ENCODE measurements around the gene ATP6V0A4. TPM values are rescaled to one million over a fixed set of nuclear protein-coding genes. Genes with fewer than 3 reads are reported as not detected.
A peak's percentile ranks its signal among the peaks of the same experiment; 100 is the strongest.

ATP6V0A4 gene
- not detected for total RNA-seq
- not detected for polyA plus RNA-seq

DNA sequence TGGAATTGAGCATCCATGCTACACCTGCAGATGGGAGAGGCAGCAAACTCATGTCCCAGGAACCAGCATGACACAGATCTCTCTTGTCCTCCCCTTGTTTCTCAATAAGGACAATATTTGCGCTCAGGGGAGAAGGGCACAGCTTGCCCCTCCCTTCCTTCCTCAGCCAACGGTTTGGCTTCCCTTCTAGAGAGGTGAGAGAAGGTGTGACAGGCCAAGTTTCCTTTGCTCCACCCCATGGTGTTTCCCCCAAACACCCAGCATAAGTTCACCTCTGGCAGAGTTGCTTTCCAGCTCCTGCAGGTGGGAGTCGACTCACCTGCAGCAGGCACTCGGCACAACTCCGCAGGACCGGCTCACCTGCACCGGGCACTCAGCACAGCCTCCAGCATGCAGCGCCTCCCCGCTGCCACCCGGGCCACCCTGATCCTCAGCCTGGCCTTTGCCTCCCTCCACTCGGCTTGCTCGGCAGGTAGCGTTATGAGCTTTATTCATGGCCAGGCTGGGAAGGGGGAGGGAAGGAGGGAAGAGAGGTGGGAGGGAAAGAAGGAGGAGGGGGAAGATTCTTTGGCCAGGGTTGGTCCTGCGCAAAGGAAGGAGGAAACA, at the start of gene ATP6V0A4, which contains the start of gene TMEM213:
TSS of gene ATP6V0A4 (minus strand) at position 482 of the 606 bp plus-strand sequence. CDS start 26,949 bp downstream, outside the sequence.
TSS of gene TMEM213 (plus strand) at position 280 of the 606 bp plus-strand sequence. CDS start at position 391, 111 bp downstream.
- DNase-seq = peak in 3 of 5 donors; percentile 2 to 8 (median 5)
- Mint-ChIP-seq H3K4me1 (peaks cover 4 to 24% (median 12%) of the 10 kb centered on the region in 4 donors), H3K4me3 (peak within 1 kb of the TSS in 3 of 8 donors; percentile 29 to 51 (median 36)), H3K27ac (peak within 1 kb of the TSS in 5 of 7 donors; percentile 9 to 44 (median 15)), H3K36me3 (no peaks in the 10 kb centered on the region), H3K9me3 (peaks cover 0 to 1% (median 0%) of the 10 kb centered on the region in 8 donors), H3K27me3 (peaks cover 3 to 4% of the 10 kb centered on the region in 2 donors)
- H3K9me3 ChIP-seq (ENCODE audit: control insufficient read depth in 1 of 2, low read length in 2 of 2) = no peaks in the 10 kb centered on the region
- H3K27me3 ChIP-seq (ENCODE audit: insufficient read depth, low read length) = no peaks in the 10 kb centered on the region
- intact Hi-C loops (cut with micrococcal nuclease) = no loop called here
- CTCF ChIA-PET (ENCODE audit: partially characterized antibody) = no interaction called here
- H3K4me3 ChIP-seq (ENCODE audit: low read length in 2 of 2) = no peak within 1 kb of the TSS
- POLR2A ChIA-PET (ENCODE audit: partially characterized antibody) = interaction anchor here (0.6 kb wide), 1 partner anchor 46 kb away, joined by 3 read pairs; no protein-coding TSS in a partner anchor
- H3K4me1 ChIP-seq (ENCODE audit: insufficient read depth, low read length) = peaks cover 6% of the 10 kb centered on the region
- H3K27ac ChIP-seq (ENCODE audit: low read depth, low read length) = no peak within 1 kb of the TSS
- no peaks in the 10 kb centered on the region for H3K36me3 ChIP-seq (ENCODE audit: insufficient read depth, low read length)

DNA sequence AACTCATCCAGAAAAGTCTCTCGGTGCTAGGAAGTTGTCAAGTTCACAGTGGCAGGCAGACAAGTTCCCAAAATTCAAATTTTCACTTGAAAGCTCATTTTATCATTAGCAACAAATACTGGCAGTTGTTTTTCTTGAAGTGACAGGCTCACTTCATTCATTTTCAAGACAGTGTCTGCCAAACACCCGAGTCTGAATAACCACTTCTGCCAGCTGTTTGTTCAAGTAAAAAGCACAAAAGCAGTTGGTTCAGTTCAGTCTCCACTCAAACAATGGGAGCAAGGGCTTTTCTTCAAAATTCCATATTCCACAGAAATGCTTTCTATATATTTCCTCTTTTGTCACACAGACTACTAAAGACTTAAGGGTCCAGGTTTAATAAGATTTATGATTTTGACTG, 47.7 kb upstream of the ATP6V0A4 start:
- H3K9me3 Mint-ChIP-seq = peaks cover 0 to 5% (median 1%) of the 10 kb centered on the region in 8 donors
- H3K4me1 ChIP-seq (ENCODE audit: insufficient read depth, low read length) = no peaks in the 10 kb centered on the region
- no peak overlapping the region for H3K27ac Mint-ChIP-seq
- intact Hi-C loops (cut with micrococcal nuclease) = no loop called here
- no peak for DNase-seq
- H3K9me3 ChIP-seq (ENCODE audit: control insufficient read depth in 1 of 2, low read length in 2 of 2) = no peaks in the 10 kb centered on the region
- no peak overlapping the region for H3K4me3 ChIP-seq (ENCODE audit: low read length in 2 of 2)
- H3K27me3 ChIP-seq (ENCODE audit: insufficient read depth, low read length) = no peaks in the 10 kb centered on the region
- no peaks in the 10 kb centered on the region for H3K36me3 Mint-ChIP-seq
- ChIA-PET CTCF (ENCODE audit: partially characterized antibody) (interaction anchor here (0.7 kb wide), 1 partner anchor 26 kb away, joined by 3 read pairs; no protein-coding TSS in a partner anchor), POLR2A (ENCODE audit: partially characterized antibody) (no interaction called here)
- H3K36me3 ChIP-seq (ENCODE audit: insufficient read depth, low read length) = no peaks in the 10 kb centered on the region
- H3K27ac ChIP-seq (ENCODE audit: low read depth, low read length) = no peak overlapping the region
- H3K27me3 Mint-ChIP-seq = peaks cover 4 to 5% of the 10 kb centered on the region in 2 donors
- H3K4me1 Mint-ChIP-seq = no peaks in the 10 kb centered on the region
- no peak overlapping the region for H3K4me3 Mint-ChIP-seq

DNA sequence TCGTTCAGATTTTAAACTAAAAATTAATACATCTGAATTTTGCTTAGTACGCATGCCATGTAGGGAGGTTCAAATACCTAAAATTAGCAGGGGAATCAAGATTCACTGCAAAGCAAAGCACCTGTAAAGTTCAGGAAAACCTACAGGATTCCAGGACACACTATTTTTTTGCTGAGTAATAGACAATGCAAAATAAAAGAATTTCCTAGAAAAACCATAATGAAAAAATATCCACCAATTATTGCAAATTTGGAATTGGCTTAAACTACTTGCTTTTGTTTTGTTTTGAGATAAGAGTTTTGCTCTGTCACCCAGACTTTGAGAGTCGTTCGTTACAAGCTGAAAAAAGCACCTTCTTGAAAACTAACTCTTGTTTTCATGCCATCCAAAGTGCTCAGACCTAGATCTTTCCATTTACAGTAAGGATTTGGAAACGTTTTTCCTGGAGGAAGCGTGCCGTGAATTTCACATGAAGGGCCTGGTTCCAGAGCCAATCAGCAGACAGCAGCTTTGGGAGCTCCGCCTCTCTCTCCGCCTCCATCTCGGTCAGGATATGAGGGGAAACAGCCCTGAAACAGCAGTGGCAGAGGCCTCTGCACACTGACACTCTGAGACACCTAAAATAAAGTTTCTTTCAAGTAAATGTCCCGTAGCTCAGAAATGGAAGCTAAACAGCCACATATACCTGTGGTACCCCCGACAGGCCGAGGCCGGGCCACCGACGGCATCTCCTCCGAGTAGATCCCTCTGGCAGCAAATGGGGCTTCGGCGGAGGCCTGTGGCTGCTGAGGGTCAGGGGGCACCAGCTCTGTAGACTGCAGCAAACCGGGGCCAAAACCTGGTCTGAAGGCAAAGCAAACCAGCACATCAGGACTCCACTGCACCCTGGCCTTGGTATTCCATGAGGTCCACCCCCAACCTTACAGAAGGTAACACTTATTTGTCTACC, 45.9 kb upstream of the ATP6V0A4 start:
- Histone ChIP-seq H3K4me3 (ENCODE audit: low read length in 2 of 2) (no peak overlapping the region), H3K36me3 (ENCODE audit: insufficient read depth, low read length) (no peaks in the 10 kb centered on the region), H3K9me3 (ENCODE audit: control insufficient read depth in 1 of 2, low read length in 2 of 2) (no peaks in the 10 kb centered on the region), H3K4me1 (ENCODE audit: insufficient read depth, low read length) (no peaks in the 10 kb centered on the region), H3K27me3 (ENCODE audit: insufficient read depth, low read length) (no peaks in the 10 kb centered on the region), H3K27ac (ENCODE audit: low read depth, low read length) (no peak overlapping the region)
- CTCF ChIA-PET (ENCODE audit: partially characterized antibody) = no interaction called here
- H3K9me3 Mint-ChIP-seq = no peaks in the 10 kb centered on the region
- no peaks in the 10 kb centered on the region for H3K4me1 Mint-ChIP-seq
- POLR2A ChIA-PET (ENCODE audit: partially characterized antibody) = no interaction called here
- H3K4me3 Mint-ChIP-seq = no peak overlapping the region
- H3K27ac Mint-ChIP-seq = no peak overlapping the region
- H3K36me3 Mint-ChIP-seq = no peaks in the 10 kb centered on the region
- DNase-seq = no peak
- intact Hi-C loops (cut with micrococcal nuclease) = no loop called here
- peaks cover 2 to 7% of the 10 kb centered on the region in 2 donors for H3K27me3 Mint-ChIP-seq

DNA sequence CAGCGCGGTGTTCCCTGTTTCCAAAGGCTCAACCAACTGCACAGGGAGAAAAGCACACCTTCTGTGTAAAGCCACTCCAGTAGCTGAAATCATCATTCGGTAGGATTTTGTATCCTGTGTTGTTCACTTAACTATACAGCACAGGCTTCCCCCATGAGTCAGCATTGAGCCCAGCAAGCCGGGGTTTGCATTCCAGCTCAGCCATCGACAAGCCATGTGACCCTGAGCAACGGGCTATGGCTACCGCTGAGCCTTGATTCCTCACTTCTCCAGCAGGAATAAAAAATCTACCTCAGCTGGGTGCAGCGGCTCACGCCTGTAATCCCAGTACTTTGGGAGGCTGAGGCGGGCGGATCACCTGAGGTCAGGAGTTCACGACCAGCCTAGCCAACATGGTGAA, 44.1 kb upstream of the ATP6V0A4 start:
- POLR2A ChIA-PET (ENCODE audit: partially characterized antibody) = no interaction called here
- DNase-seq = no peak
- Histone ChIP-seq H3K4me3 (ENCODE audit: low read length in 2 of 2) (no peak overlapping the region), H3K9me3 (ENCODE audit: control insufficient read depth in 1 of 2, low read length in 2 of 2) (no peaks in the 10 kb centered on the region), H3K4me1 (ENCODE audit: insufficient read depth, low read length) (no peaks in the 10 kb centered on the region), H3K36me3 (ENCODE audit: insufficient read depth, low read length) (no peaks in the 10 kb centered on the region), H3K27ac (ENCODE audit: low read depth, low read length) (no peak overlapping the region), H3K27me3 (ENCODE audit: insufficient read depth, low read length) (no peaks in the 10 kb centered on the region)
- no peaks in the 10 kb centered on the region for H3K9me3 Mint-ChIP-seq
- H3K36me3 Mint-ChIP-seq = no peaks in the 10 kb centered on the region
- H3K27me3 Mint-ChIP-seq = peaks cover 2 to 9% of the 10 kb centered on the region in 2 donors
- no peaks in the 10 kb centered on the region for H3K4me1 Mint-ChIP-seq
- H3K27ac Mint-ChIP-seq = no peak overlapping the region
- CTCF ChIA-PET (ENCODE audit: partially characterized antibody) = no interaction called here
- intact Hi-C loops (cut with micrococcal nuclease) = no loop called here
- no peak overlapping the region for H3K4me3 Mint-ChIP-seq

DNA sequence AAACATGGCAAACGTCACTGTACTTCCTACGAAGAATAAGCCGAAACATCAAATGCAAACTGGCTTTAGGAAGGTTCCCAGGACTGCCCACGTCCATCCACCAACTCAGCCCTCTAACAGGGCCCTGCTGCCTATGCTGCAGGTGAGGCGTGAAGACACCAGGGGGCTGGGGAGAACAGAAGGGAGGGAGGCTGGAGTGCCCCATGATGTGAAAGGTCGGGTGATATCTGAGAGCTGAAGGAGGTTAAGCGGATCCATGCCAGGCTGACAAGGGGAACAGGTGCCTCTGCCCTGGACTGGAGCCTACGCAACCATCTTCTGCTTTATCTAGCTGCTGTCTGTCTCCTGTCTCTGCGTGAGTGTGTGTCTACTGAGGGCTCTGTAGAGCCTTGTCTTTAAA, 40.2 kb upstream of the ATP6V0A4 start:
- Histone ChIP-seq H3K36me3 (ENCODE audit: insufficient read depth, low read length) (no peaks in the 10 kb centered on the region), H3K4me3 (ENCODE audit: low read length in 2 of 2) (no peak overlapping the region), H3K9me3 (ENCODE audit: control insufficient read depth in 1 of 2, low read length in 2 of 2) (no peaks in the 10 kb centered on the region), H3K4me1 (ENCODE audit: insufficient read depth, low read length) (no peaks in the 10 kb centered on the region), H3K27me3 (ENCODE audit: insufficient read depth, low read length) (no peaks in the 10 kb centered on the region), H3K27ac (ENCODE audit: low read depth, low read length) (no peak overlapping the region)
- intact Hi-C loops (cut with micrococcal nuclease) = no loop called here
- CTCF ChIA-PET (ENCODE audit: partially characterized antibody) = no interaction called here
- DNase-seq = no peak
- Mint-ChIP-seq H3K4me3 (no peak overlapping the region), H3K27ac (no peak overlapping the region), H3K9me3 (peaks cover 0 to 2% (median 0%) of the 10 kb centered on the region in 8 donors), H3K36me3 (no peaks in the 10 kb centered on the region), H3K27me3 (peaks cover 13 to 25% of the 10 kb centered on the region in 2 donors), H3K4me1 (peaks cover 0 to 7% (median under 1%) of the 10 kb centered on the region in 4 donors)
- POLR2A ChIA-PET (ENCODE audit: partially characterized antibody) = no interaction called here

DNA sequence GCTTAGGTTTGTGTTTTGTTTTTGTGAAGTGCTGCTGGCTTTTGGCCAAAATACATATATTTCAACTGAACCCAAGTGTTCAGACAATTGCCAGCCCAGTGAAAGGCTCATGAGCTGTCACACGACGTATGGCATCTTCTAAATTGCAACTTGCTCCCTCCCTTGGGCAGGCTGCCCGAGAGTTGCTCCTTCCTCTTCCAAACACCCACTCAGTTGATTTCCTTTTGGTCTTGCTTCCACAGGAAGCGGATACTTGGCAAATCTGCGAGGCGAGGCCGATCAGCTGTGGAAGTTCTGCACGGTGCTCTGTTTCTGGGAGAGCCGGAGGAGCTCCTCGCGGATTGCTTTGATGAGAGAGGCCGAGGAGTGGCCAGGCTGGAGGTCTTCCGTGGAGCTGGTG, 39.6 kb upstream of the ATP6V0A4 start:
- DNase-seq = no peak
- no peak overlapping the region for H3K4me3 ChIP-seq (ENCODE audit: low read length in 2 of 2)
- H3K9me3 Mint-ChIP-seq = peaks cover 0 to 2% (median 0%) of the 10 kb centered on the region in 8 donors
- H3K4me3 Mint-ChIP-seq = no peak overlapping the region
- H3K36me3 ChIP-seq (ENCODE audit: insufficient read depth, low read length) = no peaks in the 10 kb centered on the region
- no peaks in the 10 kb centered on the region for H3K4me1 ChIP-seq (ENCODE audit: insufficient read depth, low read length)
- H3K27me3 Mint-ChIP-seq = peaks cover 17 to 25% of the 10 kb centered on the region in 2 donors
- ChIA-PET CTCF (ENCODE audit: partially characterized antibody) (interaction anchor here (1.2 kb wide), 1 partner anchor 27 kb away, joined by 3 read pairs; no protein-coding TSS in a partner anchor), POLR2A (ENCODE audit: partially characterized antibody) (no interaction called here)
- peaks cover 0 to 7% (median under 1%) of the 10 kb centered on the region in 4 donors for H3K4me1 Mint-ChIP-seq
- no peaks in the 10 kb centered on the region for H3K27me3 ChIP-seq (ENCODE audit: insufficient read depth, low read length)
- H3K27ac Mint-ChIP-seq = no peak overlapping the region
- H3K27ac ChIP-seq (ENCODE audit: low read depth, low read length) = no peak overlapping the region
- no peaks in the 10 kb centered on the region for H3K9me3 ChIP-seq (ENCODE audit: control insufficient read depth in 1 of 2, low read length in 2 of 2)
- no peaks in the 10 kb centered on the region for H3K36me3 Mint-ChIP-seq
- intact Hi-C loops (cut with micrococcal nuclease) = no loop called here

DNA sequence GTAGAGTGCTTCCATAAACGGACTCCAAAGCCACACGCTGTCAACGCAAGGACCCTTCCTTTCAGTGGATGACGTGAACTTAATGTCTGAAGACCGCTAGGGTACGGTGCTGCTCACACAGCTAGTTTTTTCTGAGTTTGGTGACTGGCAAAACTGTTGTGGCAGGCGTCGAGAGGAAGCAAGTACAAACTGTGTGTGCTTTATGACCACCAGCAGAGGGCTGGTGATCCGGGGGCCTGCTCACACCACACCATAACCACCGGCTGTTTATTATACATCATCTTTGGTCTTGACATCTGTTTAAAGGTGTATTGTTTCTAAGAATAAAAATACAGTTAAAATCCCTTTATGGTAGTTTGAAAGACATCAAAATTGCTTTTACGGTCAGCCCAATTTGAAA, 37.1 kb upstream of the ATP6V0A4 start:
- no peaks in the 10 kb centered on the region for H3K36me3 ChIP-seq (ENCODE audit: insufficient read depth, low read length)
- H3K27ac ChIP-seq (ENCODE audit: low read depth, low read length) = no peak overlapping the region
- no peaks in the 10 kb centered on the region for H3K4me1 ChIP-seq (ENCODE audit: insufficient read depth, low read length)
- H3K4me3 ChIP-seq (ENCODE audit: low read length in 2 of 2) = no peak overlapping the region
- Mint-ChIP-seq H3K4me1 (peaks cover 0 to 7% (median under 1%) of the 10 kb centered on the region in 4 donors), H3K36me3 (no peaks in the 10 kb centered on the region), H3K27ac (no peak overlapping the region), H3K9me3 (peaks cover 0 to 2% (median 0%) of the 10 kb centered on the region in 8 donors), H3K27me3 (peaks cover 15 to 22% of the 10 kb centered on the region in 2 donors), H3K4me3 (no peak overlapping the region)
- intact Hi-C loops (cut with micrococcal nuclease) = no loop called here
- ChIA-PET CTCF (ENCODE audit: partially characterized antibody) (no interaction called here), POLR2A (ENCODE audit: partially characterized antibody) (no interaction called here)
- H3K27me3 ChIP-seq (ENCODE audit: insufficient read depth, low read length) = no peaks in the 10 kb centered on the region
- no peak for DNase-seq
- no peaks in the 10 kb centered on the region for H3K9me3 ChIP-seq (ENCODE audit: control insufficient read depth in 1 of 2, low read length in 2 of 2)
